HTERT RPE-1 (cell line): Measurements from ENCODE around the gene PPFIA4.
"Not testable (repeated sequence)": the region's sequence is repeated elsewhere in the genome, so short reads cannot be mapped to it uniquely, and the experiment has no call there.

Experiments used
- in situ Hi-C: fragments of 300-500 bp; cut with MboI; formaldehyde crosslinking; loops from 4 replicates; pipeline ENCODE4 v1.14.3; 2020; ENCODE audit warnings: low sequenced_read_pairs

Gene PPFIA4

GRCh38 chr1:203011582-203011981 lies 14.7 kb upstream of the PPFIA4 start:
- in situ Hi-C loops: no loop called here

GRCh38 chr1:203017061-203017460 lies 9.2 kb upstream of the PPFIA4 start:
- in situ Hi-C loops: no loop called here

- in situ Hi-C loops: no loop called here
Observed at GRCh38 chr1:203017692-203018091, 8.6 kb upstream of the PPFIA4 start.

DNA sequence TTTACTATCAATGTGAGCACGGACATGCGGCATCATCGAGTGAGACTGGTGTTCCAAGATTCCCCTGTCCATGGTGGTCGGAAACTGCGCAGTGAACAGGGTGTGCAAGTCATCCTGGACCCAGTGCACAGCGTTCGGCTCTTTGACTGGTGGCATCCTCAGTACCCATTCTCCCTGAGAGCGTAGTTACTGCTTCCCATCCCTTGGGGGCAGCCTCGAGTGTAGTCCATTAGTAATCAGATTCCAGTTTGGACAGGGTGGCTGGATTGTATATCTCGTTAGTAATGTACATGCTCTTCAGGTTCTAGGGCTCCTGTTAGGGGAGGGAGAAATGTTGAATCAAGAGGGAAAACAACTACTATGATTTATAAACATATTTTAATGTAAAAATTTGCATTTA lies 3.4 kb upstream of the PPFIA4 start:
- in situ Hi-C loops: not testable (repeated sequence)

DNA sequence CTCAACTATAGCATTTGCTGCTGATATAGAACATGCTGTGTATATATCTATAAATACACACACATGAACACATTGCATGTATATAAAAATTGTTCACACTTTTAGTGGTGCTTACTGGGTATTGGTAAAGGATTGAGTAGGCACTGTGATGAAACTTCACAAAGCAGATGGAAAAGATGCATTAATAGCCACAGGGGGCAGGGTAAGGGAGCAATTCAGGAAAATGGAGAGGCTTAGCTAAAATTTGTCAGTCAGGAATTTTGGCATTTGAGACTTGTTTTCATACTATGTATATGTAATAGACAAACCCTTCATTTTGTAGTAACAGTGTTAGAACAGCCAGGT lies 633 bp upstream of the PPFIA4 start:
- in situ Hi-C loops: no loop called here

- in situ Hi-C loops: no loop called here
Observed at GRCh38 chr1:203026666-203027663, 674 bp downstream of the PPFIA4 start.

DNA sequence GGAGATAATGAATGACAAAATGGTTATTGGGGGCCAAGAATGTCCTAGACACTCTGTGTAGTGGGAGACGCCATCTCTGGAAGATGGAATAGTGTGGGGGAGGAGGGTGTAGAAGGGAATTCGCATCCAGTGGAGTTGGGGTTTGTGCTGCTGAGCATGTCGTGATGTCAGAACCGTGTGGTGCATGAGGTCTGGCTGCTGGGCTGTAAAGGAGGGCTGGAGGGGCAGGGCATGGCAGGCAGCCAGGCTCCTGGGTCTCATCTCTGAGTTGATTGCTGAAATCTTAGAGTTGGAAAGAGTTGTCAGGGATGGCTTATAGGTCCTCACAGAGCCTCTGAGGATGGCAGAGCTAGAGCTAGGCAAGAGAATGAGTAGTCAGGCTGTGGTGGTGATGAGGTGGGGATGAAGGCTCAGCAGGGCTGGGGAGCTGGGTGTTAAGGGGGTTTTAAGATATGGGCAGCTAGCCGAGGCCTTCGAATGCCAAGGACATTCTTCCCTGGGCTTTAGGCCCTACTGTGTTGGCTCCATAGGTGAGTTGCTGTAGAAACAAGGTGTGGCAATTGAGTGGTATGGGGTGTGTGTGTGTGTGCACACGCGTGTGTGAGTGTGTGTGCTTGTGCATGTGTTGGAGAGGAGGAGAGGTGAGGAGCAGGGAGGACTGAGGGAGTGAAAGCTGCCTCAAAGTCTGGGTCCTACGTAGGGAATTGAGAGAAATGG lies 1.9 kb downstream of the PPFIA4 start:
- in situ Hi-C loops: no loop called here

GRCh38 chr1:203028784-203029553 lies 2.7 kb downstream of the PPFIA4 start:
- in situ Hi-C loops: no loop called here

- in situ Hi-C loops: no loop called here
Observed at GRCh38 chr1:203031467-203031866, 5.2 kb downstream of the PPFIA4 start.

DNA sequence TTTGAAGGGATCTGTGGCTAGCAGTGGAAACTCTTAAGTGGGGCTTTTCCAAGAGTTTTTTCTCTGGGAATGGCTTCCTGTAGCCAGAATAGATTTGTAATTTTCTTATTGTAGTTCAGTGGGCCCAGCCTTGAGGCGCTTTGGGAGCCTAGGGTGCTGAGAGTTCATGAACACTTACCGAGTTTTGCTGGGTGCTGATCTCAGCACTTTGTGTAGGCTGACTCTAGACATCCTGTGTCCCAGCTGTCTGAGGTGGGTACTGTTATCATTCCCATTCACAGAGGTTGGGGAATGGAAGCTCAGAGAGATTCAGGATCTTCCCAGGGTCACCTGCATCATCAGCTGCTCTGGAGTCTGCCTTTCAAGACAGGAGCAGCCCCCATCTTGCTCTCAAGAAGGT lies 7.0 kb downstream of the PPFIA4 start:
- in situ Hi-C loops: no loop called here

DNA sequence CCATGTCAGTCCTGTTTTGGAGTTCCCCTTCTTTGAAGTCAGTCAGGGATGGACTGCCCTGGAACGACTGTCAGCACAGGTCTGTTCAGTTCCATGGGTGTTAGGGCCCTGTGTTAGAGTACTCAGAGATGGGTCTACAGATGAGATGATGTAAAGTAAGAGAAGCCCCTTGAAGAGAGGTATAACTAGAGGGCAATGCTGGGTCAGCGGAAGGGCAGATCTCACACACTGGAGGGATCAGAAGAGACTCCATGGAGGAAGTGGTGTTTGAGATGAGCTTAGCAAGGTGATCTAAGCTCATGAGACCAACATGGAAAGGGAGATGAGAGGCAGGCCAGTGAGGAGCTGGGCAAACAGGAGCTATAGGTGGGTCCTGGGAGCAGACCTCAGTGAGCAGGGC lies 7.6 kb downstream of the PPFIA4 start:
- in situ Hi-C loops: no loop called here

GRCh38 chr1:203034422-203035110 lies 8.3 kb downstream of the PPFIA4 start:
- in situ Hi-C loops: no loop called here

DNA sequence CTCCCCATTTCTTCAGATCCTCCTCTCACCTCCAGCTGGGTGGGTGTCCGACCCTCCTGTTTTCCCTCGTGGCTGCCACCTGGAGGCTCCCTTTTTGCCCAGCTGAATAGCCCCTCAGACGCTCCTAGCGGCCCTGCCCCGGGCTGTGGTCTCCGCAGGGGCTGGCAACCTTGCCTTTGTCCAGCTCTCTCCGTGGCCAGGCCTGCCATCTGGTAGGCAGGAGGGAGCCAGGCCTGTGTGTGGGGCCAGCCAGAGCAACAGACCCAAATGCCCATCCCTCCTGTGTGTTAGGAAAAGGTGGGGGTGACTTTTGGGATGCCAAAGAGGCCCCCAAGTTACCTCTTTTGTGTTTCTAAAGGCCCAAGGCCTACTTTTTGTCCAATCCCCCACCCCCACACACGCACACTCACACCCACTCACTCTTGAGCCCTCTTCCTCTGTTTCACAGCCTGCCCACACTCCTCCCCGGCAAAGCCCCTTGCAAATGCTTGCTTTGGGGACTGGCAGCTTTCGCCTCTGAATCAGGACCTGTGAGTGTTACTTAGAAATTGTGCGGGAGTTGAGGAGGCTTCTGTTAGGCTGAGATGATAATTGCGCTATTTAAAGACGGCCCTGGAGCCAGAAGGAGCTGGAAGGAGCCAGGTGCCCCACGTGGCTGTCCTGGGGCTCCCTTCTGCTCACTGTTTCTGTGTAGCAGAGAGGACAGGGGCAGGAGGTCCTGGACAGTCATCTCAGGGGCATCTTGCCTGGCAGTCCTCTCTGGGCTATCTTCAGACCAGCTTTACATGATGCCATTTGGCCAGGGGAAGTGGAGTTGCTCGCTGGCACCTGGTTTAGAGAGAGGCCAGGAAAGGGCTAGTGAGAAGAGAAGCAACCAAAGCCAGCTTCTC lies 9.1 kb downstream of the PPFIA4 start:
- in situ Hi-C loops: no loop called here

DNA sequence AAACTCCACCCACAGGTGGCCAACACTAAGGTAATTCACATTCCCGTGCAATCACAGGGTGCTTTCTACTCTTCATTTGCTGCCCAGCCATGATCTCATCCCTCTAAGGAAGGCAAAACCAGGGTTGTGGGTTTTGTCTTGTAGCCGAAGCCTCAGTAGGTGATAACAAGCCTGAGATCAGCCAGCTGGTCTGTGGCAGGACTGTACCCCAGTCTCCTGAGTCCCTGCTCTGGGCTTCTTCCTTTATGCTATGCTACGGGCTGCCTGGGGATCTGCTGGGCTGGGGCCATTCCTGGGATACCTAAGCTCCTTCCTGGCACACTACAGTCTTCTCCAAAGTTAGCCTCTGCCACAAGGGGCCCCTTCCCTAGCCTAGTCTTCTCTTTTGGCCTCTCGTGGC lies 9.8 kb downstream of the PPFIA4 start:
- in situ Hi-C loops: no loop called here

DNA sequence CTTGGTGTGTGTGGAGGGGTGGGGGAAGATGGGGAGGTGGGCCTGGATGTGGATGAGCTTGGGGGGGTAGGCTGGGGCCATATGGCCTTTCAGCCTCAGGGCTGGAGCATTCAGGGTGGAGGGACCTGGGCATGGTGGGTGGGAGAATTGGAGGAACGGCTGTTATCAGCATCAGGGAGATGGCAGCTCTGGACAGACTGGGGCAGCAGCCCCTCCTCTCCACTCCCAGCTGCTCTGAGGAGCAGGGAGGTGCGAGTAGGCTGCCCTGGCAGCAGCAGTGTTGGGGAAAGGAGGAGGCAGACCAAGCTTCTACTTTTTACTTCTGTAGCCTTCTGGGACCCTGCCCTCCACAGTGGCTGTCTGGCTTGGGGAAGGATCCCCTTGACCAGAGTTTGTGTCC lies 10.2 kb downstream of the PPFIA4 start:
- in situ Hi-C loops: no loop called here

GRCh38 chr1:203037509-203038190 lies 11.4 kb downstream of the PPFIA4 start:
- in situ Hi-C loops: no loop called here

- in situ Hi-C loops: no loop called here
Observed at GRCh38 chr1:203038217-203038741, 12.0 kb downstream of the PPFIA4 start.

DNA sequence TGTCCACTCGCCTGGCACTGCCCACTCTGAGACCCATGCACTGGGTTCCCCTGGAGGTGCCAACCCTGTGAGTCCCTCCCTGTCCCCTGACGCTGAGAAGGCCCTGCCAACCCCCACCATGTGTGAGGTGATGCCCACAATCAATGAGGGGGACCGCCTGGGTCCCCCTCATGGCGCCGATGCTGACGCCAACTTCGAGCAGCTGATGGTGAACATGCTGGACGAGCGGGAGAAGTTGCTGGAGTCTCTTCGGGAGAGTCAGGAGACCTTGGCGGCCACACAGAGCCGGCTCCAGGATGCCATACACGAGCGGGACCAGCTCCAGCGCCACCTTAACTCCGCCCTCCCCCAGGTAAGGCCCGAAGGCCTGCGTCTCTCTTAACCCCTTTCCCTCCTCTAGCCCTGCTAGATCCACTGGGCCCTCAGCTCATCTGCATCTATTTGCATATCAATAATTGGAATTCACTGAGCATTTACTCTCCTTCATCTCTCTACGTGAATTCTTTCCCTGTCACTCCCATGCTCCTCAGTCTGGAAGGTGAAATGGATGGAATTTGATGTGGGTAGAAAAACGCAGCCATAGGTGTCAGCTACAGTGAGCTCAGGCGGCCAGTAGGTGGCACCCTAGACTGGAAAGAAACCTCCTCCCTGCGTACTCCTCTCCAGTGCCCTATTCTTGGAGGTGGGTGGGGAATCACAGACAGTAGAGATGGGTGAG lies 12.8 kb downstream of the PPFIA4 start:
- in situ Hi-C loops: no loop called here
